Breast epithelium (tissue), 4 donors: ENCODE data around the gene MSRB1. TPM values are rescaled to one million over a fixed set of nuclear protein-coding genes. Genes with fewer than 3 reads are reported as not detected.
A peak's percentile ranks its signal among the peaks of the same experiment; 100 is the strongest.
"Not testable (repeated sequence)": the region's sequence is repeated elsewhere in the genome, so short reads cannot be mapped to it uniquely, and the experiment has no call there.

Experiments used
- DNase-seq, 2 donors: peaks; one replicate each; pipeline ENCODE4 v3.0.0-alpha.2; 2019; ENCODE audit warnings: low spot score in 2 of 2
- H3K27ac ChIP-seq, 2 donors: fragments of 200-600 bp; sonication (generic) in 1 of 2; one replicate each; pipeline ENCODE4 v1.5.1; 2016 to 2019; ENCODE audit warnings: mild to moderate bottlenecking in 1 of 2
- H3K27me3 ChIP-seq, 2 donors: fragments of 200-600 bp; sonication (generic) in 1 of 2; one replicate each; pipeline versions ENCODE4 v1.5.1 to v1.6.0; 2017 to 2019; ENCODE audit warnings: control low read depth in 1 of 2, mild to moderate bottlenecking in 1 of 2
- H3K36me3 ChIP-seq: fragments of 200-600 bp; one replicate; pipeline ENCODE4 v1.5.1; 2019
- H3K4me1 ChIP-seq, 2 donors: fragments of 200-600 bp; sonication (generic); one replicate each; pipeline ENCODE4 v1.5.1; 2016 to 2019; ENCODE audit warnings: control low read depth in 1 of 2
- H3K4me3 ChIP-seq, 3 donors: fragments of 200-600 bp; sonication (generic); 1 replicate in 2 of 3; 2 replicates in 1 of 3; pipeline ENCODE4 v1.5.1; 2016 to 2019; ENCODE audit warnings: mild to moderate bottlenecking in 3 of 3, moderate library complexity in 2 of 3
- H3K9me3 ChIP-seq, 2 donors: fragments of 200-600 bp; sonication (generic) in 1 of 2; one replicate each; pipeline ENCODE4 v1.5.1; 2016 to 2019; ENCODE audit warnings: control low read depth in 1 of 2
- POLR2A ChIP-seq: fragments of 450-650 bp; IDR thresholded peaks from one replicate; pipeline ENCODE4 v1.6.1; 2016; ENCODE audit warnings: antibody characterized with exemption, mild to moderate bottlenecking, moderate library complexity
- POLR2AphosphoS5 ChIP-seq, 3 donors: sonication (generic); formaldehyde crosslinking; IDR thresholded peaks; one replicate each; pipeline ENCODE4 v1.6.1; 2017; ENCODE audit warnings: antibody characterized with exemption in 3 of 3
- intact Hi-C: fragments of 100-400 bp; cut with DNase I; formaldehyde crosslinking; loops from one replicate; pipeline ENCODE4 v1.15.1; 2023; ENCODE audit warnings: low total_unique reads
- total RNA-seq, 3 donors: library from RNA; depleted of rRNA; stranded (reverse); fragments of >200 nt; gene quantifications; one replicate each; pipeline ENCODE4 v1.1.0, GENCODE V29; 2016
- TF ChIP-seq, protein P1 (sequence below), 3 donors: fragments of 450-650 bp; IDR thresholded peaks; one replicate each; pipeline ENCODE4 v1.5.1; 2016 to 2017; ENCODE audit warnings: antibody characterized with exemption in 3 of 3, mild to moderate bottlenecking in 3 of 3, moderate library complexity in 3 of 3

MSRB1 gene
- total RNA-seq, 3 donors from 2014 or later, result 12.1 to 17.4 (median 17.0) TPM

- Histone ChIP-seq H3K36me3 (no peaks in the 10 kb centered on the region), H3K4me1 (peaks cover 0 to 10% of the 10 kb centered on the region in 2 donors), H3K4me3 (no peak overlapping the region), H3K27ac (peak overlapping the region in 1 of 2 donors; percentile 49), H3K9me3 (no peaks in the 10 kb centered on the region), H3K27me3 (no peaks in the 10 kb centered on the region)
- no peak for DNase-seq
- intact Hi-C loops, result no loop called here
- TF ChIP-seq POLR2A (no peak), POLR2AphosphoS5 (IDR thresholded peaks at IDR 0.05) (no peak)
- TF ChIP-seq, protein P1, sequence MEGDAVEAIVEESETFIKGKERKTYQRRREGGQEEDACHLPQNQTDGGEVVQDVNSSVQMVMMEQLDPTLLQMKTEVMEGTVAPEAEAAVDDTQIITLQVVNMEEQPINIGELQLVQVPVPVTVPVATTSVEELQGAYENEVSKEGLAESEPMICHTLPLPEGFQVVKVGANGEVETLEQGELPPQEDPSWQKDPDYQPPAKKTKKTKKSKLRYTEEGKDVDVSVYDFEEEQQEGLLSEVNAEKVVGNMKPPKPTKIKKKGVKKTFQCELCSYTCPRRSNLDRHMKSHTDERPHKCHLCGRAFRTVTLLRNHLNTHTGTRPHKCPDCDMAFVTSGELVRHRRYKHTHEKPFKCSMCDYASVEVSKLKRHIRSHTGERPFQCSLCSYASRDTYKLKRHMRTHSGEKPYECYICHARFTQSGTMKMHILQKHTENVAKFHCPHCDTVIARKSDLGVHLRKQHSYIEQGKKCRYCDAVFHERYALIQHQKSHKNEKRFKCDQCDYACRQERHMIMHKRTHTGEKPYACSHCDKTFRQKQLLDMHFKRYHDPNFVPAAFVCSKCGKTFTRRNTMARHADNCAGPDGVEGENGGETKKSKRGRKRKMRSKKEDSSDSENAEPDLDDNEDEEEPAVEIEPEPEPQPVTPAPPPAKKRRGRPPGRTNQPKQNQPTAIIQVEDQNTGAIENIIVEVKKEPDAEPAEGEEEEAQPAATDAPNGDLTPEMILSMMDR (IDR thresholded peaks at IDR 0.05), result no peak
Measured at GRCh38 chr16:1940273-1941161, 2.5 kb downstream of the MSRB1 start.

DNA sequence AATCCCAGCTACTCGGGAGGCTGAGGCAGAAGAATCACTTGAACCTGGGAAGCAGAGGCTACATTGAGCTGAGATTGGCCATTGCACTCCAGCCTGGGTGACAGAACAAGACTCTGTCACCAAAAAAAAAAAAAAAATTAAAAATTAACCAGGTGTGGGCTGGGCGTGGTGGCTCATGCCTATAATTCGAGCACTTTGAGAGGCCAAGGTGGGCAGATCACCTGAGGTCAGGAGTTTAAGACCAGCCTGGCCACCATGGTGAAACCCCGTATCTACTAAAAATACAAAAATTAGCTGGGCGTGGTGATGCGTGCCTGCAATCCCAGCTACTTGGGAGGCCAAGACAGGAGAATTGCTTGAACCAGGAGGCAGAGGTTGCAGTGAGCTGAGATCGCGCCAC lies 3.2 kb downstream of the MSRB1 start:
- H3K36me3 ChIP-seq, intact Hi-C loops, DNase-seq, H3K27ac ChIP-seq, H3K27me3 ChIP-seq, H3K4me1 ChIP-seq, H3K9me3 ChIP-seq, H3K4me3 ChIP-seq: not testable (repeated sequence)

GRCh38 chr16:1938910-1939309 lies 4.1 kb downstream of the MSRB1 start:
- Histone ChIP-seq H3K4me3 (no peak overlapping the region), H3K36me3 (no peaks in the 10 kb centered on the region), H3K27ac (no peak overlapping the region), H3K27me3 (no peaks in the 10 kb centered on the region), H3K4me1 (peaks cover 0 to 10% of the 10 kb centered on the region in 2 donors), H3K9me3 (no peaks in the 10 kb centered on the region)
- no peak for DNase-seq
- TF ChIP-seq, protein P1 (IDR thresholded peaks at IDR 0.05), result no peak
- TF ChIP-seq POLR2A, result no peak
- no peak for TF ChIP-seq POLR2AphosphoS5 (IDR thresholded peaks at IDR 0.05)
- intact Hi-C loops, result no loop called here

DNA sequence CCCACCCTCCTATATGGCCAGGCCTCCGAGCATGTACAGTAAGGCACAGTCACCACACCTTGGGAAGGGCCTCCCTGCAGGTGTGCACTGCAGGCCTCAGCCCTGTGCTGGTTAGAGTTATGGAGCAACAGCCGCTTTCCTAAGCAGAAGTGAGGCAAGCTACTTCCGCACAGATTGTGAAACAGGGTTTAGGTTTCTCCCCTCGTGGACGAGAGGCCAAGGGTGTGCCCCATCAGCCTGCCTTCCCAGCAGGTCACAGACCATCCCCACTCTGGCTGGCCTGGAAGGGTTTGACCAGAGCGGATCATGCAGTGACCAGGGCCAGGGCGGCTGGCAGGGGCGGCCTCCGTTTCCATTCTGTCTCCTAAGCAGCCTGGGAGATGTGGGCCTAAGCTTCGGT lies 4.7 kb downstream of the MSRB1 start:
- Histone ChIP-seq H3K27ac (no peak overlapping the region), H3K36me3 (no peaks in the 10 kb centered on the region), H3K4me1 (peaks cover 0 to 10% of the 10 kb centered on the region in 2 donors), H3K27me3 (no peaks in the 10 kb centered on the region), H3K4me3 (no peak overlapping the region), H3K9me3 (no peaks in the 10 kb centered on the region)
- intact Hi-C loops, result no loop called here
- no peak for DNase-seq
- TF ChIP-seq, protein P1 (IDR thresholded peaks at IDR 0.05), result no peak
- TF ChIP-seq POLR2A (no peak), POLR2AphosphoS5 (IDR thresholded peaks at IDR 0.05) (no peak)

- Histone ChIP-seq H3K27ac (no peak overlapping the region), H3K27me3 (no peaks in the 10 kb centered on the region), H3K36me3 (no peaks in the 10 kb centered on the region), H3K4me1 (peaks cover 0 to 4% of the 10 kb centered on the region in 2 donors), H3K9me3 (no peaks in the 10 kb centered on the region), H3K4me3 (no peak overlapping the region)
- TF ChIP-seq, protein P1 (IDR thresholded peaks at IDR 0.05), result no peak
- TF ChIP-seq POLR2AphosphoS5 (IDR thresholded peaks at IDR 0.05) (no peak), POLR2A (no peak)
- intact Hi-C loops, result no loop called here
- DNase-seq, result no peak
Measured at GRCh38 chr16:1936945-1937479, 6.0 kb downstream of the MSRB1 start.
